Breast epithelium (tissue), 4 donors: ENCODE results near the gene CES4A. TPM values are rescaled to one million over a fixed set of nuclear protein-coding genes. Genes with fewer than 3 reads are reported as not detected.
A peak's percentile ranks its signal among the peaks of the same experiment; 100 is the strongest.

Experiments used
- DNase-seq, 2 donors: peaks; one replicate each; pipeline ENCODE4 v3.0.0-alpha.2; 2019; ENCODE audit warnings: low spot score in 2 of 2
- H3K27ac ChIP-seq, 2 donors: fragments of 200-600 bp; sonication (generic) in 1 of 2; one replicate each; pipeline ENCODE4 v1.5.1; 2016 to 2019; ENCODE audit warnings: mild to moderate bottlenecking in 1 of 2
- H3K27me3 ChIP-seq, 2 donors: fragments of 200-600 bp; sonication (generic) in 1 of 2; one replicate each; pipeline versions ENCODE4 v1.5.1 to v1.6.0; 2017 to 2019; ENCODE audit warnings: control low read depth in 1 of 2, mild to moderate bottlenecking in 1 of 2
- H3K36me3 ChIP-seq: fragments of 200-600 bp; one replicate; pipeline ENCODE4 v1.5.1; 2019
- H3K4me1 ChIP-seq, 2 donors: fragments of 200-600 bp; sonication (generic); one replicate each; pipeline ENCODE4 v1.5.1; 2016 to 2019; ENCODE audit warnings: control low read depth in 1 of 2
- H3K4me3 ChIP-seq, 3 donors: fragments of 200-600 bp; sonication (generic); 1 replicate in 2 of 3; 2 replicates in 1 of 3; pipeline ENCODE4 v1.5.1; 2016 to 2019; ENCODE audit warnings: mild to moderate bottlenecking in 3 of 3, moderate library complexity in 2 of 3
- H3K9me3 ChIP-seq, 2 donors: fragments of 200-600 bp; sonication (generic) in 1 of 2; one replicate each; pipeline ENCODE4 v1.5.1; 2016 to 2019; ENCODE audit warnings: control low read depth in 1 of 2
- POLR2A ChIP-seq: fragments of 450-650 bp; IDR thresholded peaks from one replicate; pipeline ENCODE4 v1.6.1; 2016; ENCODE audit warnings: antibody characterized with exemption, mild to moderate bottlenecking, moderate library complexity
- POLR2AphosphoS5 ChIP-seq, 3 donors: sonication (generic); formaldehyde crosslinking; IDR thresholded peaks; one replicate each; pipeline ENCODE4 v1.6.1; 2017; ENCODE audit warnings: antibody characterized with exemption in 3 of 3
- intact Hi-C: fragments of 100-400 bp; cut with DNase I; formaldehyde crosslinking; loops from one replicate; pipeline ENCODE4 v1.15.1; 2023; ENCODE audit warnings: low total_unique reads
- total RNA-seq, 3 donors: library from RNA; depleted of rRNA; stranded (reverse); fragments of >200 nt; gene quantifications; one replicate each; pipeline ENCODE4 v1.1.0, GENCODE V29; 2016
- TF ChIP-seq, protein P1 (sequence below), 3 donors: fragments of 450-650 bp; IDR thresholded peaks; one replicate each; pipeline ENCODE4 v1.5.1; 2016 to 2017; ENCODE audit warnings: antibody characterized with exemption in 3 of 3, mild to moderate bottlenecking in 3 of 3, moderate library complexity in 3 of 3

The CES4A gene
- total RNA-seq, 3 donors from 2014 or later: 9.0 to 19.6 (median 11.1) TPM

DNA sequence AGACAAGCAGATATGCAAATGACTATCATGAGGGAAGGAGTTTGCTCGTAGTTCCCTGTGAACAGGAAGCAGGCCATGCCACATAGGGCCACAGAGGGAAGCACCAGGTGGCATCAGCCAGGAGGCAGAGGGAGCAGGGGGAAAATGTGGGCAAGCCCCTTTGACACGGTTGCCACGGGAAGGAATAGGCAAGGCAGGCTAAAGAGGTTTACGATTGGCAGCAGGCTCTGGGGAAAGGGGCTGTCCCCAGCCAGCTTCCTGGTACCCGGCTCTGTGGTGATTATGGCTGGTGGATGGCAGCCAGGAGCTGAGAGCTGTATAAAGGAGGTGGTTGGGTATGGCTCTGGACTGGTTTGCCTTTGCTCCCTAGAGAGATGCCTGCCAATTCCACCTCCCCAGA, 26.5 kb upstream of the CES4A start:
- H3K27me3 ChIP-seq: no peaks in the 10 kb centered on the region
- intact Hi-C loops: loop anchor here (10.0 kb wide), 1 partner anchor 183 kb away; no protein-coding TSS in a partner anchor
- H3K4me1 ChIP-seq: no peaks in the 10 kb centered on the region
- TF ChIP-seq POLR2AphosphoS5 (IDR thresholded peaks at IDR 0.05) (no peak), POLR2A (no peak)
- peak in 1 of 2 donors; percentile 66 for DNase-seq
- no peaks in the 10 kb centered on the region for H3K9me3 ChIP-seq
- peak overlapping the region; percentile 8 to 43 for H3K27ac ChIP-seq
- no peaks in the 10 kb centered on the region for H3K36me3 ChIP-seq
- no peak overlapping the region for H3K4me3 ChIP-seq

GRCh38 chr16:66964049-66964448, 24.3 kb upstream of the CES4A start:
- Histone ChIP-seq H3K4me1 (no peaks in the 10 kb centered on the region), H3K36me3 (no peaks in the 10 kb centered on the region), H3K27me3 (no peaks in the 10 kb centered on the region), H3K9me3 (no peaks in the 10 kb centered on the region), H3K27ac (no peak overlapping the region), H3K4me3 (no peak overlapping the region)
- no peak for TF ChIP-seq POLR2AphosphoS5 (IDR thresholded peaks at IDR 0.05)
- TF ChIP-seq, protein P1, sequence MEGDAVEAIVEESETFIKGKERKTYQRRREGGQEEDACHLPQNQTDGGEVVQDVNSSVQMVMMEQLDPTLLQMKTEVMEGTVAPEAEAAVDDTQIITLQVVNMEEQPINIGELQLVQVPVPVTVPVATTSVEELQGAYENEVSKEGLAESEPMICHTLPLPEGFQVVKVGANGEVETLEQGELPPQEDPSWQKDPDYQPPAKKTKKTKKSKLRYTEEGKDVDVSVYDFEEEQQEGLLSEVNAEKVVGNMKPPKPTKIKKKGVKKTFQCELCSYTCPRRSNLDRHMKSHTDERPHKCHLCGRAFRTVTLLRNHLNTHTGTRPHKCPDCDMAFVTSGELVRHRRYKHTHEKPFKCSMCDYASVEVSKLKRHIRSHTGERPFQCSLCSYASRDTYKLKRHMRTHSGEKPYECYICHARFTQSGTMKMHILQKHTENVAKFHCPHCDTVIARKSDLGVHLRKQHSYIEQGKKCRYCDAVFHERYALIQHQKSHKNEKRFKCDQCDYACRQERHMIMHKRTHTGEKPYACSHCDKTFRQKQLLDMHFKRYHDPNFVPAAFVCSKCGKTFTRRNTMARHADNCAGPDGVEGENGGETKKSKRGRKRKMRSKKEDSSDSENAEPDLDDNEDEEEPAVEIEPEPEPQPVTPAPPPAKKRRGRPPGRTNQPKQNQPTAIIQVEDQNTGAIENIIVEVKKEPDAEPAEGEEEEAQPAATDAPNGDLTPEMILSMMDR (IDR thresholded peaks at IDR 0.05): no peak
- TF ChIP-seq POLR2A: no peak
- intact Hi-C loops: loop anchor here (10.0 kb wide), 1 partner anchor 181 kb away; no protein-coding TSS in a partner anchor
- DNase-seq: no peak

DNA sequence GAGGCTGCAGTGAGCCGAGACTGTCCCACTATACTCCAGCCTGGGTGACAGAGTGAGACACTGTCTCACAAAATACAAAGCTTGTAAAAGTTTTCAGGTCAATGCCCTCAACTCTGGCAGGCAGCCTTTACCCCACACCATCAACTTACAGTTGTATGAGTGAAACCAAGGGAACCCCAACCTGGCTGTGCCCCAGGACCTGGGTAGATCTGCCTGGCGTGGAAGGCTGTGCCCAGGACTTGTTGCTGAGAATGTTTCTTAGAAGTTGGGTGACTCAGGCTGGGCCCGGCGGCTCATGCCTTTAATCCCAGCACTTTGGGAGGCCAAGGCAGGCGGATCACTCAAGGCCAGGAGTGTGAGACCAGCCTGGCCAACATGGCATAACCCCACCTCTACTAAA, 19.5 kb upstream of the CES4A start:
- Histone ChIP-seq H3K36me3 (no peaks in the 10 kb centered on the region), H3K4me1 (no peaks in the 10 kb centered on the region), H3K4me3 (no peak overlapping the region), H3K9me3 (no peaks in the 10 kb centered on the region), H3K27ac (no peak overlapping the region), H3K27me3 (no peaks in the 10 kb centered on the region)
- intact Hi-C loops: loop anchor here (10.0 kb wide), 1 partner anchor 176 kb away; no protein-coding TSS in a partner anchor
- TF ChIP-seq POLR2A: no peak
- no peak for TF ChIP-seq POLR2AphosphoS5 (IDR thresholded peaks at IDR 0.05)
- TF ChIP-seq, protein P1 (IDR thresholded peaks at IDR 0.05): no peak
- no peak for DNase-seq

DNA sequence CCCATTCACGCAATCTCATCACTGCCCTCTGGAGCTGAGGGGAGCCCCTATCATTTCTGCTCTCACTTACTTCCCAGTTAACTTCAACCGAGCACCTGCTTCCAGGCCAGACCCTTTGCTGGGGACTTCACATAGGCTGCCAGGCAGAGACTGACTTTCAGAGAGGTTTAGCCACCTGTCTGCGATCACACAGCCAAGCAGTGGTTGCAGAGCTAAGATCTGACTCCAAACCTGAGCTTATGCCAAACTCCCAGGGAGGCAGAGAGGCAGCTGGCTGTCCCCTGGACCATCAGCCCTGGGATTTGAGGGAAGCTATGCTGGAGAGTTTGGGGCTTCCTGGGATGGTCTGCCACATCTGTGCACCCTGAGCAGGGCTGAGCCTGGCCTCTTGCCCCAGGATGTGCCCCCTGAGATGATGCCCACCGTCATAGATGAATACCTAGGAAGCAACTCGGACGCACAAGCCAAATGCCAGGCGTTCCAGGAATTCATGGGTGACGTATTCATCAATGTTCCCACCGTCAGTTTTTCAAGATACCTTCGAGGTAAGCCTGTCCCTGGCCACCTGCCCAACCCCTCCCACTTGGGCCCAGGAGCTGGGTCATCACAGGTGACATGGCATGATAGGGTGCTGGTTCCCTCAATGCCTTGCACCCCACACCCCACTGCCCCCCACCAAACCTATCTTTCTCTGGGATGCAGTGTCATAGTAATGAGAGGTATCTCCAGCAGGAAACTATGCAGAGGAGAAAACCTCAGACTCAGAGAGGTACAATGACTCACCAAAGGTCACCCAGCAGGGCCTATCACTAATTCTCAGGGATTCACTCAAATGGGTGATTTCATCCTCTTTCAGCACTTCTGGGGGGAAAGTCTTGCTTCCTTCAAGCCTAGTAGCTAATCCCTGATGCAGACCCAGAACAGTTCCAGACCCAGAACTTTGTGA, 17.3 kb upstream of the CES4A start:
- TF ChIP-seq, protein P1 (IDR thresholded peaks at IDR 0.05): no peak
- TF ChIP-seq POLR2AphosphoS5 (IDR thresholded peaks at IDR 0.05): no peak
- TF ChIP-seq POLR2A: no peak
- Histone ChIP-seq H3K36me3 (no peaks in the 10 kb centered on the region), H3K27me3 (no peaks in the 10 kb centered on the region), H3K27ac (no peak overlapping the region), H3K4me3 (no peak overlapping the region), H3K4me1 (no peaks in the 10 kb centered on the region), H3K9me3 (no peaks in the 10 kb centered on the region)
- DNase-seq: no peak
- intact Hi-C loops: no loop called here

DNA sequence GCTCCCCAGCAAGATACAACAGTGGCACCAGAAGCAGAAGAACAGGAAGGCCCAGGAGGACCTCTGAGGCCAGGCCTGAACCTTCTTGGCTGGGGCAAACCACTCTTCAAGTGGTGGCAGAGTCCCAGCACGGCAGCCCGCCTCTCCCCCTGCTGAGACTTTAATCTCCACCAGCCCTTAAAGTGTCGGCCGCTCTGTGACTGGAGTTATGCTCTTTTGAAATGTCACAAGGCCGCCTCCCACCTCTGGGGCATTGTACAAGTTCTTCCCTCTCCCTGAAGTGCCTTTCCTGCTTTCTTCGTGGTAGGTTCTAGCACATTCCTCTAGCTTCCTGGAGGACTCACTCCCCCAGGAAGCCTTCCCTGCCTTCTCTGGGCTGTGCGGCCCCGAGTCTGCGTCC, 15.4 kb upstream of the CES4A start:
- no peak overlapping the region for H3K27ac ChIP-seq
- no peaks in the 10 kb centered on the region for H3K9me3 ChIP-seq
- H3K27me3 ChIP-seq: no peaks in the 10 kb centered on the region
- no peak overlapping the region for H3K4me3 ChIP-seq
- DNase-seq: no peak
- TF ChIP-seq POLR2A: no peak
- TF ChIP-seq, protein P1 (IDR thresholded peaks at IDR 0.05): no peak
- TF ChIP-seq POLR2AphosphoS5 (IDR thresholded peaks at IDR 0.05): no peak
- H3K4me1 ChIP-seq: no peaks in the 10 kb centered on the region
- no peaks in the 10 kb centered on the region for H3K36me3 ChIP-seq
- intact Hi-C loops: no loop called here
